ENCODE results near the gene ZIC2.
"Not testable (repeated sequence)": the region's sequence is repeated elsewhere in the genome, so short reads cannot be mapped to it uniquely, and the experiment has no call there.

The ZIC2 gene

GRCh38 chr13:99981735-99982035 lies at the start of gene ZIC2:
TSS of gene ZIC2 (plus strand) at chr13:99981784. CDS start at chr13:99982065, 281 bp downstream.
- in situ Hi-C loops (cut with HindIII; ENCODE audit: low sequenced_read_pairs) = no loop called here

GRCh38 chr13:99932912-99933311 lies 48.7 kb upstream of the ZIC2 start:
- in situ Hi-C loops (cut with HindIII; ENCODE audit: low sequenced_read_pairs) = no loop called here

- in situ Hi-C loops (cut with HindIII; ENCODE audit: low sequenced_read_pairs) = no loop called here
Measured at GRCh38 chr13:99935772-99936171, 45.8 kb upstream of the ZIC2 start.

- in situ Hi-C loops (cut with HindIII; ENCODE audit: low sequenced_read_pairs) = no loop called here
Measured at GRCh38 chr13:99938635-99939034, 42.9 kb upstream of the ZIC2 start.

- in situ Hi-C loops (cut with HindIII; ENCODE audit: low sequenced_read_pairs) = no loop called here
Measured at GRCh38 chr13:99941086-99941485, 40.5 kb upstream of the ZIC2 start.

GRCh38 chr13:99941911-99942310 lies 39.7 kb upstream of the ZIC2 start:
- in situ Hi-C loops (cut with HindIII; ENCODE audit: low sequenced_read_pairs) = no loop called here

- in situ Hi-C loops (cut with HindIII; ENCODE audit: low sequenced_read_pairs) = no loop called here
Measured at GRCh38 chr13:99944102-99944501, 37.5 kb upstream of the ZIC2 start.

GRCh38 chr13:99944606-99945005 lies 37.0 kb upstream of the ZIC2 start:
- in situ Hi-C loops (cut with HindIII; ENCODE audit: low sequenced_read_pairs) = no loop called here

- in situ Hi-C loops (cut with HindIII; ENCODE audit: low sequenced_read_pairs) = not testable (repeated sequence)
Measured at GRCh38 chr13:99945515-99945914, 36.1 kb upstream of the ZIC2 start.

- in situ Hi-C loops (cut with HindIII; ENCODE audit: low sequenced_read_pairs) = no loop called here
Measured at GRCh38 chr13:99947666-99948065, 33.9 kb upstream of the ZIC2 start.

- in situ Hi-C loops (cut with HindIII; ENCODE audit: low sequenced_read_pairs) = no loop called here
Measured at GRCh38 chr13:99948411-99948810, 33.2 kb upstream of the ZIC2 start.

- in situ Hi-C loops (cut with HindIII; ENCODE audit: low sequenced_read_pairs) = no loop called here
Measured at GRCh38 chr13:99948907-99949678, 32.5 kb upstream of the ZIC2 start.

GRCh38 chr13:99949679-99950413 lies 31.7 kb upstream of the ZIC2 start:
- in situ Hi-C loops (cut with HindIII; ENCODE audit: low sequenced_read_pairs) = no loop called here

GRCh38 chr13:99951666-99952065 lies 29.9 kb upstream of the ZIC2 start:
- in situ Hi-C loops (cut with HindIII; ENCODE audit: low sequenced_read_pairs) = not testable (repeated sequence)

- in situ Hi-C loops (cut with HindIII; ENCODE audit: low sequenced_read_pairs) = no loop called here
Measured at GRCh38 chr13:99953138-99953755, 28.3 kb upstream of the ZIC2 start.

- in situ Hi-C loops (cut with HindIII; ENCODE audit: low sequenced_read_pairs) = no loop called here
Measured at GRCh38 chr13:99955107-99955746, 26.4 kb upstream of the ZIC2 start.

- in situ Hi-C loops (cut with HindIII; ENCODE audit: low sequenced_read_pairs) = no loop called here
Measured at GRCh38 chr13:99955747-99956472, 25.7 kb upstream of the ZIC2 start.

- in situ Hi-C loops (cut with HindIII; ENCODE audit: low sequenced_read_pairs) = no loop called here
Measured at GRCh38 chr13:99956473-99957349, 24.9 kb upstream of the ZIC2 start.

- in situ Hi-C loops (cut with HindIII; ENCODE audit: low sequenced_read_pairs) = no loop called here
Measured at GRCh38 chr13:99958406-99959126, 23.0 kb upstream of the ZIC2 start.
